Measurements from ENCODE around the gene CRYAB.
A peak's percentile ranks its signal among the peaks of the same experiment; 100 is the strongest.
"Not testable (repeated sequence)": the region's sequence is repeated elsewhere in the genome, so short reads cannot be mapped to it uniquely, and the experiment has no call there.

The CRYAB gene

GRCh38 chr11:111908639-111909305 lies 2.8 kb downstream of the CRYAB start:
- no peak for DNase-seq (ENCODE audit: low spot score)

- no peak for DNase-seq (ENCODE audit: low spot score)
These were observed 4.9 kb downstream of the CRYAB start for GRCh38 chr11:111906680-111907079.

GRCh38 chr11:111905411-111905810 lies 6.2 kb downstream of the CRYAB start:
- DNase-seq (ENCODE audit: low spot score), result no peak

GRCh38 chr11:111886844-111887243 lies 24.7 kb downstream of the CRYAB start:
- DNase-seq (ENCODE audit: low spot score), result no peak

GRCh38 chr11:111886032-111886431 lies 25.5 kb downstream of the CRYAB start:
- DNase-seq (ENCODE audit: low spot score), result no peak

- not testable (repeated sequence) for DNase-seq (ENCODE audit: low spot score)
These were observed 26.5 kb downstream of the CRYAB start for GRCh38 chr11:111885053-111885452.

- no peak for DNase-seq (ENCODE audit: low spot score)
These were observed 29.4 kb downstream of the CRYAB start for GRCh38 chr11:111882202-111882601.

- DNase-seq (ENCODE audit: low spot score), result no peak
These were observed 32.0 kb downstream of the CRYAB start for GRCh38 chr11:111879637-111879960.

GRCh38 chr11:111878849-111879636 lies 32.5 kb downstream of the CRYAB start, which contains the start of the genes CFAP68 and FDXACB1:
Gene CFAP68, plus strand, starts transcription at chr11:111879541. Its CDS starts 20 bp downstream, at chr11:111879561.
Gene FDXACB1, minus strand, starts transcription at chr11:111879165. Its CDS starts 33 bp downstream, at chr11:111879132.
- peak; percentile 99 for DNase-seq (ENCODE audit: low spot score)

- peak; percentile 5 for DNase-seq (ENCODE audit: low spot score)
These were observed 33.2 kb downstream of the CRYAB start for GRCh38 chr11:111878385-111878848.

- DNase-seq (ENCODE audit: low spot score), result no peak
These were observed 39.8 kb downstream of the CRYAB start for GRCh38 chr11:111871693-111872161.

- DNase-seq (ENCODE audit: low spot score), result peak; percentile 75
These were observed 40.5 kb downstream of the CRYAB start, which contains the start of gene ALG9 for GRCh38 chr11:111870886-111871692. Gene ALG9, minus strand, starts transcription at chr11:111871581. Its CDS starts 99 bp downstream, at chr11:111871482.

GRCh38 chr11:111870522-111870885 lies 41.1 kb downstream of the CRYAB start:
- peak; percentile 46 for DNase-seq (ENCODE audit: low spot score)

GRCh38 chr11:111870113-111870512 lies 41.5 kb downstream of the CRYAB start:
- no peak for DNase-seq (ENCODE audit: low spot score)

GRCh38 chr11:111860257-111860656 lies 51.3 kb downstream of the CRYAB start:
- no peak for DNase-seq (ENCODE audit: low spot score)
